ENCODE results near the gene DELE1. TPM values are rescaled to one million over a fixed set of nuclear protein-coding genes. Genes with fewer than 3 reads are reported as not detected.
A peak's percentile ranks its signal among the peaks of the same experiment; 100 is the strongest.

Gene DELE1
- total RNA-seq, 4 donors from 2014 or later = 59.6 to 80.4 (median 75.7) TPM

GRCh38 chr5:141875795-141876627 is 47.7 kb upstream of the DELE1 start:
- Histone ChIP-seq H3K27me3 (peaks cover 0 to 26% of the 10 kb centered on the region in 2 donors), H3K4me3 (peak overlapping the region; percentile 68 to 81 (median 74)), H3K36me3 (no peaks in the 10 kb centered on the region), H3K9me3 (no peaks in the 10 kb centered on the region), H3K4me1 (peaks cover 0 to 83% (median 38%) of the 10 kb centered on the region in 4 donors), H3K27ac (peak overlapping the region in 3 of 4 donors; percentile 83 to 91 (median 89))
- no peak for DNase-seq (ENCODE audit: low spot score in 2 of 2)
- TF ChIP-seq POLR2A (IDR thresholded peaks at IDR 0.05) (peak in 1 of 2 donors; percentile 42), EP300 (IDR thresholded peaks at IDR 0.05) (peak in 1 of 2 donors; percentile 38), CTCF (IDR thresholded peaks at IDR 0.05) (no peak)
- WGBS, 2 donors = 0% methylated on average over 26 to 39 of the region's 65 CpGs

DNA sequence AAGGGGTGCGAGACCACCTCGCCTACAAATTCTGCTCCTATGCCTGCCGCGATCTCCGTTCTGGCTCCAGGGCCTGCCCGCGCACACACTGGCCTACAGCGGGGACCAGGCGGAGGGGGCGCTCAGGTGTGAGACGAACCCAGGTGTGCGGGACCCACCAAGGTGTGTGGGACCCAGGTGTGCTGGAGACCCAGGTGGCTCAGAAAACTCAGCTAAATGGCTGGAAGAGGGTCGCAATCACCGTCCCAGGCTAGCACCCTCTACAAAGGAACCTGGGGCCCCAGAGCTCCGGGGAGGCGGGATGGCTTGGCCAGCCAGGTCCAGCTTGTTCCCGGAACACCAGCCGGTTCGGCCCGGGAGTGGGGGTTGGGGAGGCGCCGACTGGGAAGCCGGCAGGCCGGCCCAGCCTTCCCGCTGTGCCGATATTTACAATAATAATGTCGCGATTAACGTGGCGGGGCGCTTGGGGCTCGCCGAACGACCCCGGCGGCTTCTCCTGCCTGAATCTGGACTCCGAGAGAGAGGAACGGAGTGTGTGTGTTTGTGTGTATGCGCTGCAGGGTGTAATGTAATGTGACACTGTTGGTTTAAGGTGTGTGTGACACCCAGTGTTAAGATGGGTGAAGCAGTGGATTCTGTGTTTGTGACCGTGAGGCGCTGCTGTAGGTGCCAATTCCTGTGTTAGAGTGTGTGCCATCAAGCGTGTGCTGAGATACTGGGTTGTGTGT is 46.9 kb upstream of the DELE1 start:
- peaks cover 0 to 26% of the 10 kb centered on the region in 2 donors for H3K27me3 ChIP-seq
- H3K9me3 ChIP-seq = no peaks in the 10 kb centered on the region
- peak overlapping the region; percentile 68 to 81 (median 74) for H3K4me3 ChIP-seq
- TF ChIP-seq CTCF (IDR thresholded peaks at IDR 0.05) (no peak), EP300 (IDR thresholded peaks at IDR 0.05) (no peak), POLR2A (IDR thresholded peaks at IDR 0.05) (no peak)
- no peaks in the 10 kb centered on the region for H3K36me3 ChIP-seq
- WGBS, 2 donors = 1 to 5% methylated on average over 33 to 36 of the region's 42 CpGs
- no peak for DNase-seq (ENCODE audit: low spot score in 2 of 2)
- H3K27ac ChIP-seq = peak overlapping the region in 3 of 4 donors; percentile 83 to 91 (median 89)
- peaks cover 0 to 83% (median 38%) of the 10 kb centered on the region in 4 donors for H3K4me1 ChIP-seq

DNA sequence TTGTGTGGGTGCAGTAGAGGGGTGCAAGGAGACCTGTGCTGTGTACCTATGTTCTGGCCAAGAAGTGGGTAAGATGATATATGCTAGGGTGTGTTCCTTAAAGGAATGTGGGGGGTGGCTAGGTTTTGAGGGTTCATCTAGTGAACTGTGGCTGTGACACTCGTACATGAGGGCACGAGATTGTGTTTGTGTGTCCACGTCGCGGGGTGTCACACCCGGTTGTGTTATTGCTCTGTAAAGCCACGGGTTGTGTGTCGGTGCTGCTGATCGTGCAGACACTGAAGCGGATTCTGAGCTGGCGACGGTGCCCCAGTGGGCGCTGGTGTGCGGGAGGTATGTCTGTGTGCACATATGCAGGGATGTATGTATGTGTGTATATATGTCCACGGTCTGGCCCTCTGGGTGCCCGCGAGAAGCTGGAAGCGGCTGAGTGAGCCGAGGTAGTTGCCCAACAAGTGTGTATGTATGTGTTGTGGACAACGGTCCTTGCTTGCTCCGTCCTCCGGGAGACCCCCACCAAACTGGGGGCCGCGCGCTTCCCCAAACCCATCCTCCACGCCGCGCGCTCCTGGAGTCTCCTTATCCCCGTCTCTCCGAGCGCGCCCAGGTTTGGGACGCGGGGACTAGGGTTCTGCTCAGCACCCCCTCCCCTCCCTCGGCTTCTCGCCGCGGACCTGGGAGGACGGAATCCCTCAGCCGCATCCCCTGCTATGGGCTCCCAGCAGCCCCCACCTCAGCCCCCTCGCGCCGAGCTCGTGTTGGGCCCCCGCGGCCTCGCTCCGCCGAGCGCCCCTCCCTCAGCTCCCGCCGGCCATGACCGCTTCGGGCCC is 46.1 kb upstream of the DELE1 start:
- no peak for DNase-seq (ENCODE audit: low spot score in 2 of 2)
- peak overlapping the region; percentile 79 to 91 (median 86) for H3K27ac ChIP-seq

DNA sequence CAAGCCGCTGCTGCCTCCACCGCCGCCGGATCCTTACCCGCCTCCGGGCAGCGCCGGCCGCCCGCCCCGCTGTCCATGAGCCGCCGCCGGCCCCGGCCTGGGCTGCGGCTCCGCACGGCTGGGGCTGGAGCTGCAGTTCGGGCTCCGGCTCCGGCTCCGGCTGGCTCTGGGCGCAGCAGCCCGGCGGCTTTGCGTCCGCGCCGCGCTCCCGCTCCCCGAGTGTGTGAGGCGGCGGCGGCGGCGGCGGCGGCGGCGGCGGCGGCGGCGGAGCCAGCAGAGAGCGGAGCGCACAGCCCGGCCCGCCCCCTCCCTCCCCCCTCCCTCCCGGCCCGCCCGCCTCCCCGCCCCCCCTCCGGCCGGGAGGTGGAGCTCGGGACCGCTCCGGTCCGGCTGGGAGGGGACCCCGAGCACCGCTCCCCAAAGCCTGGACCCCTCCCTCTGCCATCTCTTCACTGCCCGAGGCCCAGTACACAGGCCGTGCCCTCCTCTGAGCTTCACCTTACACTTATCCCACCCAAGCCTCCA is 45.4 kb upstream of the DELE1 start, which contains the start of gene PCDH1:
TSS of gene PCDH1 (minus strand) at position 225 of the 525 bp plus-strand sequence. CDS start at position 77, 148 bp downstream.
- Histone ChIP-seq H3K27me3 (peaks cover 0 to 35% of the 10 kb centered on the region in 2 donors), H3K9me3 (no peaks in the 10 kb centered on the region), H3K27ac (peak within 1 kb of the TSS; percentile 79 to 91 (median 88)), H3K4me3 (peak within 1 kb of the TSS; percentile 68 to 81 (median 74)), H3K4me1 (peaks cover 0 to 92% (median 41%) of the 10 kb centered on the region in 4 donors), H3K36me3 (no peaks in the 10 kb centered on the region)
- 0 to 3% methylated on average over 5 to 6 of the region's 63 CpGs for WGBS, 2 donors
- no peak for DNase-seq (ENCODE audit: low spot score in 2 of 2)
- TF ChIP-seq CTCF (IDR thresholded peaks at IDR 0.05) = no peak
- TF ChIP-seq EP300 (IDR thresholded peaks at IDR 0.05) = no peak
- peak; percentile 20 to 62 for TF ChIP-seq POLR2A (IDR thresholded peaks at IDR 0.05)

More for the DNA sequence above, 46.1 kb upstream of the DELE1 start:
- Histone ChIP-seq H3K36me3 (no peaks in the 10 kb centered on the region), H3K9me3 (no peaks in the 10 kb centered on the region), H3K4me3 (peak overlapping the region; percentile 68 to 81 (median 74)), H3K4me1 (peaks cover 0 to 88% (median 41%) of the 10 kb centered on the region in 4 donors), H3K27me3 (peaks cover 0 to 28% of the 10 kb centered on the region in 2 donors)
- TF ChIP-seq CTCF (IDR thresholded peaks at IDR 0.05) = no peak
- TF ChIP-seq POLR2A (IDR thresholded peaks at IDR 0.05) = no peak
- no peak for TF ChIP-seq EP300 (IDR thresholded peaks at IDR 0.05)
- WGBS, 2 donors = 0 to 1% methylated on average over 38 to 41 of the region's 55 CpGs
